Measurements from ENCODE around the gene UNC93B1. TPM values are rescaled to one million over a fixed set of nuclear protein-coding genes. Genes with fewer than 3 reads are reported as not detected.
"Not testable (repeated sequence)": the region's sequence is repeated elsewhere in the genome, so short reads cannot be mapped to it uniquely, and the experiment has no call there.

The UNC93B1 gene
- total and polyA plus RNA-seq, 2 of the 13 experiments (the other 11 are each of a cell fraction or from before 2014, with no cell fraction given) = 8.8 to 18.9 TPM

- H2AFZ ChIP-seq (ENCODE audit: low read length); ATAC-seq; BruUV-seq (replicated peaks); H3K36me3 ChIP-seq (replicated peaks in 1 of 2; ENCODE audit: control insufficient read depth in 1 of 2, insufficient read depth in 2 of 2, low read length in 2 of 2); intact Hi-C loops (cut with micrococcal nuclease; ENCODE audit: unreplicated experiment); H3K9ac ChIP-seq (ENCODE audit: insufficient read depth, low read depth, low read length); CTCF ChIA-PET (ENCODE audit: low intra/inter-chr PET ratio, low total read pairs); FAIRE-seq; H3K79me2 ChIP-seq (ENCODE audit: insufficient read depth, low read length); POLR2A ChIA-PET; H3K9me3 ChIP-seq (ENCODE audit: low read length); H4K20me1 ChIP-seq (ENCODE audit: insufficient read depth, low read length); in situ Hi-C loops (cut with HindIII; ENCODE audit: extremely low pct_ligation_motif_present, low pct_unique_long_range_greater_than_20kb); H3K4me3 ChIP-seq (replicated peaks in 1 of 3; ENCODE audit: insufficient read depth in 1 of 3, low read depth in 2 of 3, low read length in 3 of 3); H3K27me3 ChIP-seq (ENCODE audit: control insufficient read depth in 1 of 2, insufficient read depth in 2 of 2, low read length in 2 of 2); DNase-seq (ENCODE audit: low spot score); H3K27ac ChIP-seq (ENCODE audit: extremely low read length, insufficient read depth, low read length); H3K4me2 ChIP-seq (ENCODE audit: low read depth, low read length); H3K4me1 ChIP-seq (ENCODE audit: insufficient read depth, low read length); TF ChIP-seq USF2 (IDR thresholded peaks at IDR 0.05; ENCODE audit: low read depth, low read length): not testable (repeated sequence)
- peak; percentile 53; the same call in 1 of the 2 replicates for TF ChIP-seq USF2 (CRISPR knock-in tag; IDR thresholded peaks at IDR 0.05; ENCODE audit: borderline replicate concordance)
- WGBS (ENCODE audit: low lambda C conversion rate) = 42% methylated on average over 17 of the region's 17 CpGs
Observed at GRCh38 chr11:67982255-67982857, 21.5 kb downstream of the UNC93B1 start.

- H3K9me3 ChIP-seq (ENCODE audit: low read length); H3K27ac ChIP-seq (ENCODE audit: extremely low read length, insufficient read depth, low read length); H3K79me2 ChIP-seq (ENCODE audit: insufficient read depth, low read length); BruUV-seq (replicated peaks); intact Hi-C loops (cut with micrococcal nuclease; ENCODE audit: unreplicated experiment); H3K4me2 ChIP-seq (ENCODE audit: low read depth, low read length); H4K20me1 ChIP-seq (ENCODE audit: insufficient read depth, low read length); H3K4me1 ChIP-seq (ENCODE audit: insufficient read depth, low read length); H3K4me3 ChIP-seq (replicated peaks in 1 of 3; ENCODE audit: insufficient read depth in 1 of 3, low read depth in 2 of 3, low read length in 3 of 3); in situ Hi-C loops (cut with HindIII; ENCODE audit: extremely low pct_ligation_motif_present, low pct_unique_long_range_greater_than_20kb); DNase-seq (ENCODE audit: low spot score); POLR2A ChIA-PET; H3K36me3 ChIP-seq (replicated peaks in 1 of 2; ENCODE audit: control insufficient read depth in 1 of 2, insufficient read depth in 2 of 2, low read length in 2 of 2); FAIRE-seq; H3K9ac ChIP-seq (ENCODE audit: insufficient read depth, low read depth, low read length); ATAC-seq; H2AFZ ChIP-seq (ENCODE audit: low read length); CTCF ChIA-PET (ENCODE audit: low intra/inter-chr PET ratio, low total read pairs); H3K27me3 ChIP-seq (ENCODE audit: control insufficient read depth in 1 of 2, insufficient read depth in 2 of 2, low read length in 2 of 2): not testable (repeated sequence)
- WGBS (ENCODE audit: low lambda C conversion rate) = 72% methylated on average over 4 of the region's 10 CpGs
Observed at GRCh38 chr11:67981226-67981625, 22.7 kb downstream of the UNC93B1 start.

DNA sequence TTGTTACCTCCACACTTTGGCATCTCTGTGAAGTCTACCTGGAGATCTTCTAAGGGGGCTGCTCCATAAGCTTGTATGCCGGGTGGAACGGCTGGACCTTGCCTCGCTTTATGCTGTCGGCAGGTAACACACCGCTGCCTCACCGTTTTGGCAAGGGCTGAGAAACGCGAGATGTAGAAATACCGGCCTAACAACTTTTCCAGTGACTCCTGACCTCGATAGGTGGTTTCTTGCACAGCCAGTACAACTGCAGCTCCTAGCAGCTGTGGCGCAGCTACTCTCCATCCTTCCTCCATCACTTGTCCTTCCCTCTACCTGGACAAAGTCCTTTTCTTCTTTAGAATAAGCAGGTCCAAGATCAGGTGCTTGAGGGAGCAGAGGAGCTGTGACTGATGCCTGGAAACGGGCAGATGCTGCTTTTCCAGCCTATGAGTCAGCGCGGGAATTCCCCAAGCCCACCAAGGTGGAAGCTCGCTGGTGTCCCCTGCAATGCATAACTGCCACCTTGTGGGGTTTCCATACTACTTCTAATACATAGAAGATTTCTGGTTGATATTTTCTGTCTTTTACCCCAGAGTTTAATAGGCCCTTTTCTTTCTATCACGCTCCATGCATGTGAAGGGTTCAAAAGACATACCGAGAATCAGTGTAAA, 25.0 kb downstream of the UNC93B1 start:
- ATAC-seq; H3K36me3 ChIP-seq (replicated peaks in 1 of 2; ENCODE audit: control insufficient read depth in 1 of 2, insufficient read depth in 2 of 2, low read length in 2 of 2); H3K79me2 ChIP-seq (ENCODE audit: insufficient read depth, low read length); H3K4me1 ChIP-seq (ENCODE audit: insufficient read depth, low read length); H4K20me1 ChIP-seq (ENCODE audit: insufficient read depth, low read length); POLR2A ChIA-PET; H3K4me2 ChIP-seq (ENCODE audit: low read depth, low read length); H2AFZ ChIP-seq (ENCODE audit: low read length); CTCF ChIA-PET (ENCODE audit: low intra/inter-chr PET ratio, low total read pairs); H3K9ac ChIP-seq (ENCODE audit: insufficient read depth, low read depth, low read length); H3K4me3 ChIP-seq (replicated peaks in 1 of 3; ENCODE audit: insufficient read depth in 1 of 3, low read depth in 2 of 3, low read length in 3 of 3); H3K9me3 ChIP-seq (ENCODE audit: low read length); DNase-seq (ENCODE audit: low spot score); H3K27me3 ChIP-seq (ENCODE audit: control insufficient read depth in 1 of 2, insufficient read depth in 2 of 2, low read length in 2 of 2); BruUV-seq (replicated peaks); intact Hi-C loops (cut with micrococcal nuclease; ENCODE audit: unreplicated experiment); H3K27ac ChIP-seq (ENCODE audit: extremely low read length, insufficient read depth, low read length); in situ Hi-C loops (cut with HindIII; ENCODE audit: extremely low pct_ligation_motif_present, low pct_unique_long_range_greater_than_20kb); FAIRE-seq: not testable (repeated sequence)
- 50% methylated on average over 11 of the region's 17 CpGs for WGBS (ENCODE audit: low lambda C conversion rate)
